Esophagus squamous epithelium (tissue), 4 donors: ENCODE data around the gene VWCE.

ENCODE experiments used
- CTCF ChIP-seq, 6 experiments: fragments of 450-650 bp in 4 of 6; fragments of 200-600 bp in 2 of 6; sonication (generic) in 2 of 6; IDR thresholded peaks; one replicate each; pipeline ENCODE4 v1.5.1; 2016 to 2019; ENCODE audit warnings: antibody characterized with exemption in 6 of 6, mild to moderate bottlenecking in 4 of 6, moderate library complexity in 4 of 6
- POLR2A ChIP-seq, 4 donors: fragments of 450-650 bp; IDR thresholded peaks; one replicate each; pipeline ENCODE4 v1.6.1; 2017; ENCODE audit warnings: antibody characterized with exemption in 4 of 4, mild to moderate bottlenecking in 4 of 4, moderate library complexity in 3 of 4

DNA sequence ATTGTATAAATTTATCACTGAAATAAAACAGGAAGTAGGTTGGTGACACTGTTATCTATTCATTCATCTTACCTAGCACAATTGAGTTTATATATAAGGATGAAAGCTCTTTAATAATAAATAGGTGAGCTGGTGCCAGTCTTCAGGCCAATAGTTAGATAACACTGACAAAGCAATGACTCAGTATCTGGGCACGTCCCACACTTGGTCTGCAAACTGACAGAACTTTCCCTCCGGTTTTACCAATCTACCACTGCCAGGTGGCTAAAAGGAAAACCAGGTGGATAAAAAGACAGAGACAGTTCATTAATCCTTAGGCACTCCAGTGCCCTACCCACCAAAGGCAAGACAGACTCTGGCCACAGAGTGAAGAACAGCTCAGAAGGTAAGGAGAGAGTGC, 20.1 kb upstream of the VWCE start:
- TF ChIP-seq CTCF (IDR thresholded peaks at IDR 0.05) (no peak), POLR2A (IDR thresholded peaks at IDR 0.05) (no peak)
